NCI-H1436 (cell line): ENCODE measurements around the gene KCNQ1.

Source experiments
- DNase-seq: peaks from one replicate; lab custom pipeline; 2025; lab: John Stamatoyannopoulos, UW

The KCNQ1 gene

DNA sequence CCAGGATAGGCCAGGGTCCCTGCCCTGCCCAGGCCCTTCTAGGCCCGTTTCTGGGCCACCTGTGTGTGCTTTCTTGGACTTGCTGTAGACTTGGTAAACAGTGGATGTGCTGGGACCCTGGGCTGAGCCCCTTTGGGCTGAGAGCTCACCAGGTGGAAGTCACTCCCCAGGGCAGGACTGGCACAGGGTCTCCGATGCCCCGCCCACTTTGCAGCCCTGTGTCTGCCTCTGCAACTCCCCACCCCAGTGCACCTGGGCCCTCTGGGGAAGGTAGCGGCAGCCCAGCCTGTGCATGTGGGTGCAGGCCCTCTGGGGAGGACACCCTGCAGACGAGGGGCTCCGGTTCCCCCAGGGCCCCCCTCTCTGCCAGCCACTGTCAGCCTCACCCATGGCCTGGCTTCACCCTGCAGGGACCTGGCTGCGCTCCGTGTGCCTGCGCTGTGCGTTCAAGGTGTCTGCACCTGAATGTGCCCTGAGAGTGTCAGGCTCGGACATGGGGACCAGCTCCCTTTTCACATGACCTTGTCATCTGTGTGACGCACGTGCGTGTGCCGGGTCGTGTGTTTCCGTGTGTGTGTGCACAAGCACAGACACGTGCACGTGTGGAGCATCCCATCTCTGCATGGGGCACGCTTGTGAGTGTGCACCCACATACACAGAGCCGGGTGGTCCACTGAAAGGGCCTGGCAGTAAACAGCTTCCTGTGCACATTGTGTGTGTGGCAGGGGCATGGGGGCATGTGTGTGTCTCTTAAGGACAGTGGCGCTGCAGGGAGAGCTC, 136.5 kb downstream of the KCNQ1 start:
- DNase-seq: no peak

GRCh38 chr11:2581931-2582350, 137.1 kb downstream of the KCNQ1 start:
- no peak for DNase-seq

DNA sequence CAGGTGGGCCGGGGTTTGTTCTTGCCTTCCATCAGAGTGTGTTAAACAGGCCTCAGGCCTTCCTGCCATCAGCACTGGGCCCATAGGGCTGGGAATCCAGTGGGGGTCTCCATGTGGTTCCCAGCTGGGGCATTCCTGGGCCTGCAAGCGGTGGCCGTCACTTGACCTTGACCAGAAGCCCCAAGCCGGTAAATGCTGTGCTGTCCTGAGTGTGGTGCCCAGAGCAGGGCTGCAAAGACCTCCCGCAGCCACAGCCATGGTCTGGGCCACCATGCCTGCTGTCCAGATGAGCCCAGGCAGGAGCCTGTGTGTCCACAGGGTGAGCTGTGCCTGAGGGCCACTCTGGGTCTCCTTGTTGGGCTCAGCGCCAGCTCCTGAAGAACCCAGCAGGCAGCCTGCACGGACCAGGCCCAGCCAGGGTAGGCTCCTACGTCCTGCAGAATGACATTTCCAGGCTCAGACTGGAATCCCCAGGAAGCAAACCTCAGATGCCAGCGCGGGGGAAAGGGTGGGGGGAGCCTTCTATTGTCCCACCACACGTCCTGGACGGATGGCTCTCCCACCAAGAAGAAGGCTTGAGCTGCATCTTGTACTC, 137.6 kb downstream of the KCNQ1 start:
- no peak for DNase-seq

- DNase-seq: no peak
These were observed 138.3 kb downstream of the KCNQ1 start for GRCh38 chr11:2582946-2583604.

DNA sequence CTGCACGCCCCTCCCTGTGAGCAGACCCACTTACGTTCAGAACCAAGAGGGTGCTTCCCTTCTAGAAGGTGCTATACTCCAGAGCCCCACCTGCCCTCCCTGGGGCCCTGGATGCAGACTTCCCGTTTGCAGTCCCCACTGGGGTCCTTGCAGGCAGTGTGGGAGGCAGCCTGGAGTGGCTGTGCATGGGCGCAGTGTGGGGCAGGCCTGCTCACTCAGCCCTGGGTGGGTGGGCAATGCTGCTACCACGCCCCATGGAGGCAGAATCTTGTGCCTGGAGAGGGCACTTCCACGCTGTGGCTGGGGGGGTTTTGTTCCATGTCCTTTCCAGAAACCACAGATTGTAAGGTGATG, 138.8 kb downstream of the KCNQ1 start:
- no peak for DNase-seq

- DNase-seq: no peak
These were observed 139.6 kb downstream of the KCNQ1 start for GRCh38 chr11:2584434-2584811.

DNA sequence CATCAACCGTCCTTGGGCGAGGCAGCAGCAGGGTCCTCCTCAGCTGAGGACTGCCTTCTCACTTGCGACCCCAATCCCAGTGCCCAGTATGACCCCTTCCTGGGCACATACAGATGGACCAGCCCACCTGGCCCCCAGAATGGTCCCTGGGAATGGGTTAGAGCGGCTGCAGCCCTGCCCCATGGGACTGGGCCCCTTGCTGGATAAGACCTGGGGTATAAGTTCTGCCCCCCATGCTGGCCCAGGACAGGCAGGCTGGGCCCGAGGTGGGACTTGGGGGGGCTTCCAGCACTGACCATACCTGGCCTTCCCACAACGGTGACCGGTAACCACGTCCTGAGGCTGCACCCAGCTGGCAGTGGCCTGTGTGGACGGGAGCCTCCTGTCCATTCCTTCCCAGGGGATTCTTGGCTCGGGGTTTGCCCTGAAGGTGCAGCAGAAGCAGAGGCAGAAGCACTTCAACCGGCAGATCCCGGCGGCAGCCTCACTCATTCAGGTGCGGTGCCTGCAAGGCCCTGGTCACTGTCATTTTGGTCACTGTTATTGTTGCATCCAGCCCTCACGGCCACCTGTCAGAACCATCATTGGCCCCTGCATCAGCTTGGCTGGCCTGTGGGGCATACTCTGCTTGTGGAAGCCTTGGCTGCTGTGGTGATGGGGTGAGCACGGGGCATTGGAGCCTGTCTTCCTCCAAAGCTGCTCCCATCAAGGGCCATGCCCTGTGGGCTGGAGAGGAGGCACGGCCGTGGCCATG, 140.2 kb downstream of the KCNQ1 start:
- DNase-seq: no peak

- no peak for DNase-seq
These were observed 140.8 kb downstream of the KCNQ1 start for GRCh38 chr11:2585566-2586086.

DNA sequence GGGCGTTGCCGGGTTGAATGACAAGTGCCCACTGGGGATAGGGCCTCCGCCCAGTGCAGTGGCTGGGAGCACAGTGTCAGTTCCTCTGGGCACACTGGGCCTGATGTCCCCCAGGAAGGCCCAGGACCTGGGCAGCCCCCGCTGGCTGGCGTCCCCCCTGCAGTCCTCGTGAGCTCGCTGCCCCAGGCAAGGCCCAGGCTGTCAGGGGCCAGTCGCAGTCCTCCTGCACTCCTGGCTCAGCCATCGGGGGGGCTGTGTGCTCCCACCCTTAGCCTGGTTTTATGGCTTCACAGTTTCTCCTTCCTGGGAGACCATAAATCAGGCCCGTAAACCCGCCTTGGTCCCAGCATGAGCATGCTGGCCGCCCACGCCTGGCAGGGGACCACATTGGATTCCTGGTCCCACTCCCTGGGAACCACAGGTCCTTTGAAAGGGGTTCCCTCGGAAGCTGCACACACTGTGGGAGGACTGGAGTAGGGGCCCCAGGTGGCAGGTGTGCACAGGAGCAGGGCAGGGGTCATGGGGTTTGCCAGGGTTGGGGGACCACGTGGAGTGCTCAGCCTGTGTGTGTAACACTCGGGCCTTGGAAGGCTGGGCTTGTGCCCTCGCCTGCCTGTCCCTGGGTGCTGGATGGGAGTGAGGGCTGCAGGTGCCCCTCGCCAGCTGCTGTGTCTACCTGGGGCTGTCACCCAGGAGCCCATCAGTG, 141.4 kb downstream of the KCNQ1 start:
- DNase-seq: no peak

DNA sequence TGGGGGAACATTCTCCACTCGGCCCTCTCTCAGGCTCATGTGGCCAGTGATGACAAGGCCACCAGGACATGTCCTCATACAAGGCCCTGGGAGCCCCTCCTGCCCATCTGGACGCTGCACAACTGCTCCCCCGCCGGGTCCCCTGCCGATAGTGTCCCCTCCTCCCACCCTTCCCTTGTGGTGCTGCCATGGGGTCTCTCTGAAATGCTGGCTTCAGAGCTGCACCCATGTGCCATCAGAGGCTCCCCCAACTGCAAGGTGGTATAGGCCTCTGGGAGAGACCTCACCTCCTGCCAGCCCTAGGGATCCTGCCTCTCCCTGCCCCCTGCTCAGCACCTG, 142.0 kb downstream of the KCNQ1 start:
- DNase-seq: no peak

- no peak for DNase-seq
These were observed 142.5 kb downstream of the KCNQ1 start for GRCh38 chr11:2587132-2587930.

- no peak for DNase-seq
These were observed 143.4 kb downstream of the KCNQ1 start for GRCh38 chr11:2587976-2588748.

DNA sequence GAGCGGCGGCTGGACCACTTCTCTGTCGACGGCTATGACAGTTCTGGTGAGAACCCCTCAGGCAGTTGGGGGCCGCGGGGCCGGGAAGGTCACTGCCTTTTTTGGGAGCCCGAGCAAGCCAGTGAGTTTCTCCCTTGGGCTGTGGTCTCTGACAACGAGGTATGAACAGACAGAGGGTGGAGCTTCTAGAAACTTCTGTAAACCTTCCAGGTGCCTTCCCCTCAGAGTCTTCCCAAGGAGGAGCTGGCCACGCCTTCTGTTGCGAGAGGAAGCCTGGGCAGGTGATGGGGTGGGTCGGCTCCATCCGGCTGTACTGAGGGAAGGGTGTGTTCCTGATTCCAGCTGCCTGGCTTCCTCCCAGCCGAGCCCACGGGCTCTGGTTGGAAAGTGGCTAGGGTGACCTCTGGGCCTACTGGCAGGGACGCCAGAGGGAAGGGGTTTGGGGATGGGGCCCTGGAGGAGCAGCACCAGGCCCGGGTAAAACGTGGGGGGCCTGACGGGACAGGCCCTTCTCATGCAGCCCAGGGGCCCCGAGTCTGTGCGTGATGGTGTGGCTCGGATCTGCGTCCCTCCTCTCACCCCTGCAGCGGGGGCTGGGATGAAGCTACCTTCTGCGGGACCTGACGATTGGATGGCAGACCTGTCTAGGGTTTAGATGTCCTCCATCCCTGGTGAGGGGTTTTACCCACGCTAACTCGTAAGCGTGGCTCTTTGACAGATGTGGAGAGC, 144.2 kb downstream of the KCNQ1 start:
- no peak for DNase-seq

DNA sequence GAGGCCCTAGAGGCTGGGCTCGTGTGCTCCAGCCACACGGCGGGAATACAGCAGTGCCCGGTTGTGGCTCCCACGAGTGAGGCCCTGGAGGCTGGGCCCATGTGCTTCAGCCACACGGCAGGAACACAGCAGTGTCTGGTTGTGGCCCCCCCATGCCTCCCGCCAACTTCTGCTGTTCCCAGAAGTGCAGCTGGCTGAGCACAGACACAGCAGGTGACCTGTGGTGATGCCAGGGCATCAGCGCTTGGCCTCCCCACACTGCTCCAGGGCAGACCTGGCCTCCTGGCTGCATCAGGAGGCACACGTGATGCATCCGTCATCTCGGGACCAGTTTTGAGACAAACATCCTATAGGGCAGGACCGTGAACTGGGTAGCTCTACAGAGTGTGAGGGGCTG, 144.7 kb downstream of the KCNQ1 start:
- DNase-seq: no peak

- DNase-seq: no peak
These were observed 145.5 kb downstream of the KCNQ1 start for GRCh38 chr11:2590131-2590964.

GRCh38 chr11:2590965-2591754, 146.4 kb downstream of the KCNQ1 start:
- no peak for DNase-seq

GRCh38 chr11:2591805-2592204, 147.0 kb downstream of the KCNQ1 start:
- DNase-seq: no peak
